Body of pancreas (tissue), 4 donors: ENCODE results near the gene DMXL2. TPM values are rescaled to one million over a fixed set of nuclear protein-coding genes. Genes with fewer than 3 reads are reported as not detected.

Source experiments
- ATAC-seq: fragments of 150-250 bp; one replicate; pipeline ENCODE4 v1.9.1; 2016
- DNase-seq, 4 donors: peaks; one replicate each; pipeline ENCODE4 v3.0.0-alpha.2; 2019
- H3K27ac ChIP-seq, 4 donors: fragments of 200-600 bp; sonication (generic); 1 replicate in 3 of 4; 2 replicates in 1 of 4; pipeline versions ENCODE4 v1.5.1 to v1.6.1; 2016 to 2019; ENCODE audit warnings: mild to moderate bottlenecking in 1 of 4, mixed read lengths in 1 of 4, moderate library complexity in 1 of 4
- H3K27me3 ChIP-seq, 2 donors: fragments of 200-600 bp; sonication (generic); one replicate each; pipeline ENCODE4 v1.6.0; 2016; ENCODE audit warnings: mild to moderate bottlenecking in 1 of 2
- H3K36me3 ChIP-seq, 2 donors: fragments of 200-600 bp; sonication (generic); replicated peaks in 1 of 2; 2 replicates each; pipeline ENCODE4 v1.5.1; 2016; ENCODE audit warnings: low read depth in 2 of 2; ENCODE audit not compliant: insufficient read depth in 1 of 2
- H3K4me1 ChIP-seq: fragments of 200-600 bp; sonication (generic); one replicate; pipeline ENCODE4 v1.6.0; 2016
- H3K4me3 ChIP-seq, 2 donors: fragments of 200-600 bp; sonication (generic); 1 replicate in 1 of 2; 2 replicates in 1 of 2; pipeline ENCODE4 v1.5.1; 2016 to 2019
- H3K9me3 ChIP-seq, 3 donors: fragments of 200-600 bp; sonication (generic); 1 replicate in 2 of 3; 2 replicates in 1 of 3; pipeline ENCODE4 v1.5.1; 2016
- CTCF ChIP-seq, 7 experiments: fragments of 450-650 bp in 4 of 7; fragments of 200-600 bp in 3 of 7; sonication (generic) in 3 of 7; IDR thresholded peaks; one replicate each; pipeline ENCODE4 v1.5.1; 2016 to 2019; ENCODE audit warnings: antibody characterized with exemption in 7 of 7
- POLR2A ChIP-seq, 3 donors: fragments of 450-650 bp; IDR thresholded peaks; one replicate each; pipeline ENCODE4 v1.6.1; 2016; ENCODE audit warnings: antibody characterized with exemption in 3 of 3, mild to moderate bottlenecking in 2 of 3
- WGBS, 2 donors: methylation state at CpG; one replicate each; pipeline ENCODE4 v1.1.5; 2017; 5-methylcytosine and 5-hydroxymethylcytosine counted together
- intact Hi-C: fragments of 100-400 bp; cut with DNase I; formaldehyde crosslinking; loops from one replicate; pipeline ENCODE4 v1.15.1; 2023
- total RNA-seq, 2 donors: library from RNA; depleted of rRNA; stranded (reverse); fragments of >200 nt; gene quantifications; one replicate each; pipeline ENCODE4 v1.1.0, GENCODE V29; 2016

Gene DMXL2
- total RNA-seq, 2 donors from 2014 or later: 34.8 to 48.1 TPM

GRCh38 chr15:51470512-51470911, 152.1 kb downstream of the DMXL2 start:
- ATAC-seq: no peak
- intact Hi-C loops: no loop called here
- no peaks in the 10 kb centered on the region for H3K9me3 ChIP-seq
- no peak overlapping the region for H3K27ac ChIP-seq
- H3K27me3 ChIP-seq: no peaks in the 10 kb centered on the region
- no peak overlapping the region for H3K4me3 ChIP-seq
- no peaks in the 10 kb centered on the region for H3K4me1 ChIP-seq
- H3K36me3 ChIP-seq: peaks cover 0 to 2% of the 10 kb centered on the region in 2 donors
- no peak for DNase-seq
- 92 to 93% methylated on average over 5 of the region's 5 CpGs for WGBS, 2 donors
- TF ChIP-seq POLR2A (IDR thresholded peaks at IDR 0.05): no peak
- no peak for TF ChIP-seq CTCF (IDR thresholded peaks at IDR 0.05)

DNA sequence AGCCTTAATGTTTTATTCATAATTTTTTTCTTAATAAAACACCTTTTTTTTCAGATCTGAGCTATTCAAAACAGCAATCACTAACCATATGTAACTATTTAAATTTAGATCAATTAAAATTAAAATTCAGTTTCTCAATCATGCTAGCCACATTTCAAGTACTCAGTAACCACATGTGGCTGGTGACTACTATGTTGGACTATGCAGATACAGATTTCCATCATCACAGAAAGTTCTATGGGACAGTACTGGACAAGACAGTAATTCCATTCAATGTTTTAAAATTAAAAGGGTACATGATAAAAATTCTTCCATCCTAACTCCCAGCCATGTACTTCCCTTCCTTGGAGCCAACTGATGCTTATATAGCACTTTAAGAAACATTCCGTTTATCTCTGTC, 161.8 kb downstream of the DMXL2 start:
- TF ChIP-seq CTCF (IDR thresholded peaks at IDR 0.05): no peak
- no peak for TF ChIP-seq POLR2A (IDR thresholded peaks at IDR 0.05)
- ATAC-seq (no peak), DNase-seq (no peak)
- Histone ChIP-seq H3K4me3 (no peak overlapping the region), H3K27ac (no peak overlapping the region), H3K9me3 (no peaks in the 10 kb centered on the region), H3K36me3 (peaks cover 0 to 15% of the 10 kb centered on the region in 2 donors), H3K27me3 (no peaks in the 10 kb centered on the region), H3K4me1 (no peaks in the 10 kb centered on the region)
- WGBS, 2 donors: 94 to 96% methylated on average over 1 of the region's 1 CpG
- intact Hi-C loops: no loop called here

GRCh38 chr15:51450001-51450400, 172.6 kb downstream of the DMXL2 start:
- Histone ChIP-seq H3K27me3 (no peaks in the 10 kb centered on the region), H3K4me3 (no peak overlapping the region), H3K9me3 (no peaks in the 10 kb centered on the region), H3K27ac (peak overlapping the region in 2 of 4 donors; percentile 41 to 58), H3K36me3 (peaks cover 0 to 2% of the 10 kb centered on the region in 2 donors), H3K4me1 (peaks cover 4% of the 10 kb centered on the region)
- DNase-seq (peak; percentile 14 to 38 (median 16)), ATAC-seq (peak; percentile 87)
- WGBS, 2 donors: 58 to 65% methylated on average over 6 of the region's 6 CpGs
- TF ChIP-seq POLR2A (IDR thresholded peaks at IDR 0.05): no peak
- TF ChIP-seq CTCF (IDR thresholded peaks at IDR 0.05): no peak
- intact Hi-C loops: no loop called here

DNA sequence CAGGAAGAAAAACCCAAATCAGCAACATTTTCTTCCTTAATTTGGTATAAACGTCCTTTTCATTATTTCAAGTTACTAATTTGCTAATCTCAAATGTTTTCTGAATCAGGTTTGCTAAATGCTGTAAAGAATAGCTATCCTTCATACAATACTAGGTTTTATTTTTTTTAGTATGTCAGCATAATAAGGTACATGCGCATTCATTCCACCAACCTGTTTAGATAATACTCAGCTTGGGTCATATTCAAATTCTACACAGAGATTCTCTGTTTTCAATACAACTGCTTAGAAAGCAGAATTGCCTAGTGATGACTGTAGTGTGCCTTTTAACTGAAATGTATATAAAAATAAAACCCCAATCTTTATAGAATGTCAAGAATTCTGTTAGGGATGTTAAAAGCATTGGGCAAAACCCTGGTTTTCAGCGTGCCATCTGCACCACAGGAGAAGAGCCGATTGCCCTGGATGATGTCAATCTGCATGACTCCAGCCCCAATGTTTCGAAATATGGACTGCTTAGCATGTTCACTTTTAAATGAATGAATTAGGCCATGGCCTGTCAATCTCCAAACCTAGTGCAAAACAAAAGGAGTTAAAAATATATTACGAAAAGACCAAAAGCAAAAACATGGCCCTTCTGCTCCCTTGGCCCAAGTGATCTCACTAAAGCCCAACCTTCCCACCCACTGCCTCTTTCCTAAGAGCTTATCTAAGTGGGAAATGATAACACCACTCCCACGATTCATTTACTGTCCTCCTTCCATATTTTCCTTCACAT, 173.8 kb downstream of the DMXL2 start:
- Histone ChIP-seq H3K4me3 (no peak overlapping the region), H3K27me3 (no peaks in the 10 kb centered on the region), H3K36me3 (peaks cover 0 to 2% of the 10 kb centered on the region in 2 donors), H3K9me3 (no peaks in the 10 kb centered on the region), H3K4me1 (peaks cover 4% of the 10 kb centered on the region), H3K27ac (peak overlapping the region in 3 of 4 donors; percentile 5 to 58 (median 11))
- no peak for ATAC-seq
- 72 to 75% methylated on average over 7 of the region's 7 CpGs for WGBS, 2 donors
- TF ChIP-seq POLR2A (IDR thresholded peaks at IDR 0.05) (no peak), CTCF (IDR thresholded peaks at IDR 0.05) (no peak)
- DNase-seq: no peak
- intact Hi-C loops: no loop called here
